Endothelial cell of umbilical vein (primary cell): ENCODE results near the gene DIAPH3.

ENCODE experiments used
- CTCF ChIP-seq, 2 donors: IDR thresholded peaks; 1 replicate in 1 of 2; 2 replicates in 1 of 2; pipeline ENCODE4 v1.5.1; 2011; ENCODE audit warnings: low read length in 2 of 2, mild to moderate bottlenecking in 2 of 2, moderate library complexity in 2 of 2, control low read depth in 1 of 2, inconsistent platforms in 1 of 2, low read depth in 1 of 2; ENCODE audit not compliant: insufficient read depth in 1 of 2; ENCODE audit errors: extremely low read depth in 1 of 2
- EZH2 ChIP-seq: IDR thresholded peaks from 2 replicates; pipeline ENCODE4 v1.6.1; 2012; ENCODE audit warnings: borderline replicate concordance, low read depth, mild to moderate bottlenecking, moderate library complexity, low read length, inconsistent platforms; ENCODE audit not compliant: severe bottlenecking
- JUN ChIP-seq: IDR thresholded peaks from 2 replicates; pipeline ENCODE4 v1.6.1; 2011; ENCODE audit warnings: borderline replicate concordance, low read depth; ENCODE audit not compliant: insufficient read length, insufficient read depth
- MAX ChIP-seq: IDR thresholded peaks from 2 replicates; pipeline ENCODE4 v1.6.1; 2011; ENCODE audit not compliant: insufficient read depth, insufficient read length
- MYC ChIP-seq: IDR thresholded peaks from one replicate; pipeline ENCODE4 v1.6.1; 2011; ENCODE audit warnings: mild to moderate bottlenecking, low read depth, low read length
- POLR2A ChIP-seq: IDR thresholded peaks from 2 replicates; pipeline ENCODE4 v1.6.1; 2012; ENCODE audit warnings: low read depth, mild to moderate bottlenecking, control low read depth, low read length
- POLR2AphosphoS5 ChIP-seq: IDR thresholded peaks from 2 replicates; pipeline ENCODE4 v1.6.1; 2012; ENCODE audit warnings: low read depth, mild to moderate bottlenecking, control low read depth, low read length, moderate library complexity; ENCODE audit not compliant: insufficient read depth

GRCh38 chr13:59710416-59710815, 453.3 kb downstream of the DIAPH3 start:
- no peak for TF ChIP-seq JUN
- TF ChIP-seq CTCF (IDR thresholded peaks at IDR 0.05; ENCODE audit: extremely low read depth in 1 of 2, insufficient read depth in 1 of 2, low read depth in 1 of 2, low read length in 2 of 2) = no peak
- no peak for TF ChIP-seq POLR2AphosphoS5
- no peak for TF ChIP-seq POLR2A
- TF ChIP-seq EZH2 = no peak
- no peak for TF ChIP-seq MYC
- no peak for TF ChIP-seq MAX
